HUES6 (cell line): Measurements from ENCODE around the gene ADA.

Experiments
- H3K27ac ChIP-seq: 2 replicates; pipeline ENCODE4 v1.7.0; 2013; ENCODE audit warnings: low read depth, mild to moderate bottlenecking, low read length, inconsistent platforms
- H3K27me3 ChIP-seq: 2 replicates; pipeline ENCODE4 v1.6.1; 2013; ENCODE audit warnings: low read length; ENCODE audit not compliant: control insufficient read depth, insufficient read depth
- H3K36me3 ChIP-seq: 2 replicates; pipeline ENCODE4 v1.6.1; 2013; ENCODE audit warnings: low read length; ENCODE audit not compliant: control insufficient read depth, insufficient read depth
- H3K4me1 ChIP-seq: 2 replicates; pipeline ENCODE4 v1.6.1; 2013; ENCODE audit warnings: low read length; ENCODE audit not compliant: control insufficient read depth, insufficient read depth
- H3K4me3 ChIP-seq: 2 replicates; pipeline ENCODE4 v1.5.1; 2013; ENCODE audit warnings: low read depth, low read length
- H3K9ac ChIP-seq: one replicate; pipeline ENCODE4 v1.6.1; 2013; ENCODE audit warnings: mild to moderate bottlenecking, low read length
- H3K9me3 ChIP-seq: 2 replicates; pipeline ENCODE4 v1.6.1; 2013; ENCODE audit warnings: low read depth, low read length; ENCODE audit not compliant: control insufficient read depth, insufficient read depth

ADA gene

GRCh38 chr20:44600301-44600700 is 51.2 kb downstream of the ADA start:
- Histone ChIP-seq H3K9ac (no peak overlapping the region), H3K36me3 (no peaks in the 10 kb centered on the region), H3K9me3 (no peaks in the 10 kb centered on the region), H3K27ac (no peak overlapping the region), H3K27me3 (no peaks in the 10 kb centered on the region), H3K4me3 (no peak overlapping the region), H3K4me1 (peaks cover 29% of the 10 kb centered on the region)

GRCh38 chr20:44599715-44600114 is 51.8 kb downstream of the ADA start:
- no peak overlapping the region for H3K27ac ChIP-seq
- no peaks in the 10 kb centered on the region for H3K9me3 ChIP-seq
- peaks cover 29% of the 10 kb centered on the region for H3K4me1 ChIP-seq
- no peak overlapping the region for H3K9ac ChIP-seq
- H3K36me3 ChIP-seq, result no peaks in the 10 kb centered on the region
- H3K4me3 ChIP-seq, result no peak overlapping the region
- H3K27me3 ChIP-seq, result no peaks in the 10 kb centered on the region

- no peak overlapping the region for H3K4me3 ChIP-seq
- H3K4me1 ChIP-seq, result peaks cover 29% of the 10 kb centered on the region
- H3K27me3 ChIP-seq, result no peaks in the 10 kb centered on the region
- no peaks in the 10 kb centered on the region for H3K36me3 ChIP-seq
- peak overlapping the region; percentile 16 for H3K9ac ChIP-seq
- no peaks in the 10 kb centered on the region for H3K9me3 ChIP-seq
- no peak overlapping the region; the same call in 1 of the 2 replicates for H3K27ac ChIP-seq
Observed at GRCh38 chr20:44598423-44599305, 52.8 kb downstream of the ADA start.

GRCh38 chr20:44597930-44598329 is 53.6 kb downstream of the ADA start:
- Histone ChIP-seq H3K27me3 (no peaks in the 10 kb centered on the region), H3K27ac (no peak overlapping the region), H3K4me1 (peaks cover 29% of the 10 kb centered on the region), H3K36me3 (0 out of 2 replicates have a peak, but pooled peaks cover under 1% of the 10 kb centered on the region), H3K9me3 (no peaks in the 10 kb centered on the region), H3K4me3 (no peak overlapping the region), H3K9ac (no peak overlapping the region)

GRCh38 chr20:44597516-44597915 is 54.0 kb downstream of the ADA start:
- H3K36me3 ChIP-seq, result 0 out of 2 replicates have a peak, but pooled peaks cover 2% of the 10 kb centered on the region
- H3K9me3 ChIP-seq, result no peaks in the 10 kb centered on the region
- no peak overlapping the region for H3K27ac ChIP-seq
- no peak overlapping the region for H3K9ac ChIP-seq
- no peaks in the 10 kb centered on the region for H3K27me3 ChIP-seq
- H3K4me3 ChIP-seq, result no peak overlapping the region
- peaks cover 29% of the 10 kb centered on the region for H3K4me1 ChIP-seq

GRCh38 chr20:44596876-44597275 is 54.6 kb downstream of the ADA start:
- Histone ChIP-seq H3K27ac (no peak overlapping the region), H3K9ac (no peak overlapping the region), H3K4me1 (peaks cover 29% of the 10 kb centered on the region), H3K27me3 (no peaks in the 10 kb centered on the region), H3K36me3 (0 out of 2 replicates have a peak, but pooled peaks cover 2% of the 10 kb centered on the region), H3K4me3 (no peak overlapping the region), H3K9me3 (no peaks in the 10 kb centered on the region)

- Histone ChIP-seq H3K9ac (no peak overlapping the region), H3K27me3 (no peaks in the 10 kb centered on the region), H3K4me1 (peaks cover 31% of the 10 kb centered on the region), H3K36me3 (0 out of 2 replicates have a peak, but pooled peaks cover 2% of the 10 kb centered on the region), H3K27ac (no peak overlapping the region), H3K4me3 (no peak overlapping the region), H3K9me3 (no peaks in the 10 kb centered on the region)
Observed at GRCh38 chr20:44596010-44596409, 55.5 kb downstream of the ADA start.

GRCh38 chr20:44594730-44595129 is 56.8 kb downstream of the ADA start:
- Histone ChIP-seq H3K4me1 (peaks cover 36% of the 10 kb centered on the region), H3K9me3 (no peaks in the 10 kb centered on the region), H3K27me3 (no peaks in the 10 kb centered on the region), H3K27ac (no peak overlapping the region), H3K4me3 (no peak overlapping the region), H3K36me3 (peaks cover 13% of the 10 kb centered on the region; the same call in 1 of the 2 replicates), H3K9ac (no peak overlapping the region)

- Histone ChIP-seq H3K36me3 (peaks cover 13% of the 10 kb centered on the region; the same call in 1 of the 2 replicates), H3K9me3 (no peaks in the 10 kb centered on the region), H3K9ac (no peak overlapping the region), H3K4me1 (peaks cover 34% of the 10 kb centered on the region), H3K4me3 (no peak overlapping the region), H3K27ac (no peak overlapping the region), H3K27me3 (no peaks in the 10 kb centered on the region)
Observed at GRCh38 chr20:44593751-44594150, 57.7 kb downstream of the ADA start.

- Histone ChIP-seq H3K9ac (no peak overlapping the region), H3K4me3 (no peak overlapping the region), H3K9me3 (no peaks in the 10 kb centered on the region), H3K36me3 (peaks cover 13% of the 10 kb centered on the region; the same call in 1 of the 2 replicates), H3K4me1 (peaks cover 20% of the 10 kb centered on the region), H3K27ac (no peak overlapping the region), H3K27me3 (no peaks in the 10 kb centered on the region)
Observed at GRCh38 chr20:44592366-44592765, 59.1 kb downstream of the ADA start.

- no peak overlapping the region for H3K27ac ChIP-seq
- peaks cover 14% of the 10 kb centered on the region for H3K4me1 ChIP-seq
- H3K36me3 ChIP-seq, result peaks cover 13% of the 10 kb centered on the region; the same call in 1 of the 2 replicates
- no peak overlapping the region for H3K4me3 ChIP-seq
- H3K9me3 ChIP-seq, result no peaks in the 10 kb centered on the region
- no peaks in the 10 kb centered on the region for H3K27me3 ChIP-seq
- no peak overlapping the region for H3K9ac ChIP-seq
Observed at GRCh38 chr20:44590980-44591778, 60.3 kb downstream of the ADA start.
